ENCODE measurements around the gene MRPS14.

Gene MRPS14

GRCh38 chr1:175040324-175040879, 17.2 kb upstream of the MRPS14 start:
- no peaks in the 10 kb centered on the region for H3K9me3 ChIP-seq (ENCODE audit: control insufficient read depth, low read length)

DNA sequence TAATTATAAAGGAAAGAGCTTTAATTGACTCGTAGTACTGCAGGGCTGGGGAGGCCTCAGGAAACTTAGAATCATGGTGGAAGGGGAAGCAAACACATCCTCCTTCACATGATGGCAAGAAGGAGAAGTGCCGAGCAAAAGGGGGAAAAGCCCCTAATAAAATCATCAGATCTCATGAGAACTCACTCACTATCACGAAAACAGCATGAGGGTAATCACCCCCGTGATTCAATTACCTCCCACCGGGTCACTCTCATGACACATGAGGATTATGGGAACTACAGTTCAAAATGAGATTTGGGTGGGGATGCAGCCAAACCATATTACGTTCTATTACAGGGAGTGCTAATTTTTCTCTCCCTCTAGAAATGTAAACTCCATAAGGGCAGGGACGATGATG, 14.2 kb upstream of the MRPS14 start:
- no peak overlapping the region for H3K9ac ChIP-seq
- no peaks in the 10 kb centered on the region for H3K36me3 ChIP-seq (ENCODE audit: control insufficient read depth, insufficient read depth, low read length)
- no peak overlapping the region for H3K4me2 ChIP-seq (ENCODE audit: low read length)
- no peaks in the 10 kb centered on the region for H3K9me3 ChIP-seq (ENCODE audit: control insufficient read depth, low read length)
- no peak overlapping the region for H3K4me3 ChIP-seq (ENCODE audit: low read depth, low read length)
- H2AFZ ChIP-seq = no peak overlapping the region
- no peak for TF ChIP-seq CTCF (IDR thresholded peaks at IDR 0.05)
- no peak overlapping the region for H3K27ac ChIP-seq
- H3K79me2 ChIP-seq = no peaks in the 10 kb centered on the region
- H3K27me3 ChIP-seq (ENCODE audit: control insufficient read depth, insufficient read depth, low read length) = no peaks in the 10 kb centered on the region
- H3K4me1 ChIP-seq = no peaks in the 10 kb centered on the region

More at GRCh38 chr1:175040324-175040879, 17.2 kb upstream of the MRPS14 start:
- no peak for TF ChIP-seq CTCF (IDR thresholded peaks at IDR 0.05)
- H3K27me3 ChIP-seq (ENCODE audit: control insufficient read depth, insufficient read depth, low read length) = no peaks in the 10 kb centered on the region
- H3K79me2 ChIP-seq = no peaks in the 10 kb centered on the region
- no peak overlapping the region for H3K9ac ChIP-seq
- no peaks in the 10 kb centered on the region for H3K36me3 ChIP-seq (ENCODE audit: control insufficient read depth, insufficient read depth, low read length)
- no peak overlapping the region for H3K27ac ChIP-seq
- no peak overlapping the region for H2AFZ ChIP-seq
- H3K4me1 ChIP-seq = no peaks in the 10 kb centered on the region
- no peak overlapping the region for H3K4me3 ChIP-seq (ENCODE audit: low read depth, low read length)
- H3K4me2 ChIP-seq (ENCODE audit: low read length) = no peak overlapping the region

DNA sequence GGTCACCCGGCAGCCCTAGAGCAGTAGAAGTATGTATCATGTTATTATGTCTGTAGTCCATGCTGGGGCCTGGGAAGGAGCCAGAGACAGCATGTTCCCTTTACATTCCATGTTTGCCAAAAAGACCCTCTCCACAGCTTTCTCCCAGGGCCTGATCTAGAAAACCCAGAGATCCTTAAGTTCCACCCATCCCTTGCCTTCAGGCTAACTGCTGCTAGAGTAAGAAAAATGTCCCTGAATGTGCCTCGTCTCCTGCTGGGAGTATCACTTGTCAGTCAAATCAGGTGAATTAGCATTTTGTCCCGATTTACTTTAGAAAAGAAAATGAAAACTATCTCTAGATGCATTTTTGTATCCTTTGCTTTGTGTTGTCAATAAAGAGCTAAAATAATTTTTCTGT, 13.3 kb upstream of the MRPS14 start:
- H3K4me3 ChIP-seq (ENCODE audit: low read depth, low read length) = no peak overlapping the region
- no peak overlapping the region for H3K9ac ChIP-seq
- no peak overlapping the region for H3K4me2 ChIP-seq (ENCODE audit: low read length)
- no peaks in the 10 kb centered on the region for H3K27me3 ChIP-seq (ENCODE audit: control insufficient read depth, insufficient read depth, low read length)
- no peaks in the 10 kb centered on the region for H3K9me3 ChIP-seq (ENCODE audit: control insufficient read depth, low read length)
- H3K36me3 ChIP-seq (ENCODE audit: control insufficient read depth, insufficient read depth, low read length) = no peaks in the 10 kb centered on the region
- no peak overlapping the region for H2AFZ ChIP-seq
- H3K79me2 ChIP-seq = no peaks in the 10 kb centered on the region
- no peaks in the 10 kb centered on the region for H3K4me1 ChIP-seq
- H3K27ac ChIP-seq = no peak overlapping the region
- no peak for TF ChIP-seq CTCF (IDR thresholded peaks at IDR 0.05)

DNA sequence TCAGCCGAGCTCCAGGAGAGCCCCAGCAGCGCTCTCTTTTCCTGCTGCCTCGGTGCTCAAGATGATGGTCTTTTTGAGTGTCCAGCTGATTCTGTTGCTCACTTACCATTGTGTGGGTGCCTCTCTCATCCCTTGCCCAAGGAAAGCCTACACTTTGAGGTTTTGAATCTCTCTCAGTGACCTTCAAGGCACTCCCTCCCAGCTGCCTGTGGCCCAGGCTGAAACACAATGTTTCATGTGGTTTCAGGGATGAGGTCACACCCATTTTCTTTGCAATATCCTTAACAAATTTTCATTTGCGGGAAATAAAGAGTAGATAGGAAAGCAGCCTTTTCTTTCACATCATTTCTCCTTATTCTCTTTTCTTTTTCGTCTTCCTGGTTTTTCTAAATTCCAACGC, 12.6 kb upstream of the MRPS14 start:
- Histone ChIP-seq H3K79me2 (no peaks in the 10 kb centered on the region), H3K36me3 (ENCODE audit: control insufficient read depth, insufficient read depth, low read length) (no peaks in the 10 kb centered on the region), H2AFZ (no peak overlapping the region), H3K4me2 (ENCODE audit: low read length) (no peak overlapping the region), H3K4me3 (ENCODE audit: low read depth, low read length) (no peak overlapping the region), H3K27ac (no peak overlapping the region), H3K4me1 (no peaks in the 10 kb centered on the region), H3K9me3 (ENCODE audit: control insufficient read depth, low read length) (no peaks in the 10 kb centered on the region), H3K9ac (no peak overlapping the region), H3K27me3 (ENCODE audit: control insufficient read depth, insufficient read depth, low read length) (no peaks in the 10 kb centered on the region)
- no peak for TF ChIP-seq CTCF (IDR thresholded peaks at IDR 0.05)

- no peaks in the 10 kb centered on the region for H3K27me3 ChIP-seq (ENCODE audit: control insufficient read depth, insufficient read depth, low read length)
- H3K4me3 ChIP-seq (ENCODE audit: low read depth, low read length) = no peak overlapping the region
These were observed 11.6 kb upstream of the MRPS14 start for GRCh38 chr1:175034775-175035174.

More at GRCh38 chr1:175034775-175035174, 11.6 kb upstream of the MRPS14 start:
- H3K4me2 ChIP-seq (ENCODE audit: low read length) = no peak overlapping the region
- no peak overlapping the region for H3K27ac ChIP-seq
- no peaks in the 10 kb centered on the region for H3K36me3 ChIP-seq (ENCODE audit: control insufficient read depth, insufficient read depth, low read length)
- H3K4me1 ChIP-seq = no peaks in the 10 kb centered on the region
- H3K9ac ChIP-seq = no peak overlapping the region
- H2AFZ ChIP-seq = no peak overlapping the region
- no peaks in the 10 kb centered on the region for H3K9me3 ChIP-seq (ENCODE audit: control insufficient read depth, low read length)
- TF ChIP-seq CTCF (IDR thresholded peaks at IDR 0.05) = no peak
- no peaks in the 10 kb centered on the region for H3K79me2 ChIP-seq

All from parathyroid adenoma (tissue), 2 donors.